SK-N-SH (cell line): Measurements from ENCODE around the gene AHNAK. TPM values are rescaled to one million over a fixed set of nuclear protein-coding genes. Genes with fewer than 3 reads are reported as not detected.

ENCODE experiments used
- CTCF ChIA-PET: fragments of 300-600, 350-600 bp; formaldehyde crosslinking; extraction: SDS; loops from one replicate; lab custom pipeline; 2021; lab: Yijun Ruan, JAX
- POLR2A ChIA-PET: fragments of 350-600 bp; sonication (Branson Sonifier 250); formaldehyde crosslinking; extraction: SDS; loops from one replicate; lab custom pipeline; 2020; ENCODE audit warnings: antibody characterized with exemption, inconsistent platforms; lab: Yijun Ruan, JAX
- DNase-seq: peaks from one replicate; pipeline ENCODE4 v3.0.0; 2012
- H2AFZ ChIP-seq: fragments of 200-600 bp; sonication (generic); 2 replicates; pipeline ENCODE4 v1.8.1; 2016; ENCODE audit warnings: antibody characterized with exemption, mild to moderate bottlenecking, low read depth
- H3F3A ChIP-seq: fragments of 200-600 bp; sonication (generic); replicated peaks from 2 replicates; pipeline ENCODE3; 2016; ENCODE audit warnings: antibody characterized with exemption, mild to moderate bottlenecking; ENCODE audit not compliant: insufficient read depth
- H3K27ac ChIP-seq, 2 experiments: fragments of 200-500 bp in 1 of 2; fragments of 200-600 bp in 1 of 2; sonication (Bioruptor generic) in 1 of 2; sonication (generic), shearing (Covaris generic) in 1 of 2; 2 replicates each; pipeline versions ENCODE4 v1.5.1 to v1.6.1; 2014 to 2016; ENCODE audit warnings: low read depth in 2 of 2, inconsistent platforms in 1 of 2, low read length in 1 of 2, mild to moderate bottlenecking in 1 of 2, mixed read lengths in 1 of 2
- H3K27me3 ChIP-seq: fragments of 200-600 bp; sonication (generic), shearing (Covaris generic); 2 replicates; pipeline ENCODE4 v1.6.1; 2016; ENCODE audit warnings: mixed run types; ENCODE audit not compliant: insufficient read depth
- H3K36me3 ChIP-seq, 2 experiments: fragments of 200-500 bp in 1 of 2; fragments of 200-600 bp in 1 of 2; sonication (Bioruptor generic) in 1 of 2; sonication (generic) in 1 of 2; replicated peaks in 1 of 2; 2 replicates each; pipeline versions ENCODE3 to v1.5.1; 2014 to 2016; ENCODE audit warnings: low read length in 1 of 2, mild to moderate bottlenecking in 1 of 2; ENCODE audit not compliant: insufficient read depth in 2 of 2, control insufficient read depth in 1 of 2
- H3K4me1 ChIP-seq, 2 experiments: fragments of 200-500 bp in 1 of 2; fragments of 200-600 bp in 1 of 2; sonication (Bioruptor generic) in 1 of 2; sonication (generic), shearing (Covaris generic) in 1 of 2; 2 replicates each; pipeline versions ENCODE4 v1.5.1 to v1.6.1; 2014 to 2016; ENCODE audit warnings: low read depth in 1 of 2, low read length in 1 of 2, mixed run types in 1 of 2; ENCODE audit not compliant: insufficient read depth in 2 of 2, control insufficient read depth in 1 of 2
- H3K4me2 ChIP-seq: fragments of 200-600 bp; sonication (generic), shearing (Covaris generic); 2 replicates; pipeline ENCODE4 v1.6.1; 2017; ENCODE audit warnings: mixed run types
- H3K4me3 ChIP-seq, 2 experiments: fragments of 200-500 bp in 1 of 2; fragments of 200-600 bp in 1 of 2; sonication (Bioruptor generic) in 1 of 2; sonication (generic), shearing (Covaris generic) in 1 of 2; 2 replicates each; pipeline versions ENCODE4 v1.5.1 to v1.8.1; 2014 to 2016; ENCODE audit warnings: low read depth in 2 of 2, inconsistent platforms in 1 of 2, low read length in 1 of 2, mild to moderate bottlenecking in 1 of 2, mixed read lengths in 1 of 2, moderate library complexity in 1 of 2
- H3K79me2 ChIP-seq: fragments of 200-600 bp; sonication (generic); 2 replicates; pipeline ENCODE4 v1.8.1; 2017; ENCODE audit warnings: mild to moderate bottlenecking; ENCODE audit not compliant: insufficient read depth
- H3K9ac ChIP-seq: fragments of 200-600 bp; sonication (generic); 2 replicates; pipeline ENCODE4 v1.6.1; 2017; ENCODE audit warnings: mixed run types
- H3K9me2 ChIP-seq: fragments of 200-600 bp; sonication (generic); 2 replicates; pipeline ENCODE4 v1.6.1; 2017; ENCODE audit warnings: mixed run types
- H3K9me3 ChIP-seq: fragments of 200-600 bp; sonication (generic); 2 replicates; pipeline ENCODE4 v1.6.1; 2017; ENCODE audit warnings: mixed run types, mild to moderate bottlenecking, moderate library complexity
- H4K20me1 ChIP-seq: fragments of 200-600 bp; sonication (generic); 2 replicates; pipeline ENCODE4 v1.6.1; 2017; ENCODE audit warnings: mild to moderate bottlenecking, mixed run types; ENCODE audit not compliant: insufficient read depth
- CHD2 ChIP-seq: fragments of 150-350 bp; IDR thresholded peaks from 2 replicates; pipeline ENCODE4 v1.6.1; 2018; ENCODE audit warnings: low read length; ENCODE audit not compliant: partially characterized antibody
- ELF1 ChIP-seq: IDR thresholded peaks from 2 replicates; pipeline ENCODE4 v1.4.0; 2012
- EP300 ChIP-seq, 2 experiments: IDR thresholded peaks; 2 replicates each; pipeline versions ENCODE4 v1.4.0 to v1.6.1; 2012; ENCODE audit warnings: borderline replicate concordance in 1 of 2, low read depth in 1 of 2, low read length in 1 of 2
- EZH2phosphoT487 ChIP-seq: fragments of 200-600 bp; sonication (generic); IDR thresholded peaks from 2 replicates; pipeline ENCODE4 v1.6.1; 2017; ENCODE audit warnings: low read depth, mixed run types, mild to moderate bottlenecking, antibody characterized with exemption, moderate library complexity, borderline replicate concordance
- MEF2A ChIP-seq: IDR thresholded peaks from 2 replicates; pipeline ENCODE4 v1.4.0; 2012; ENCODE audit warnings: low read depth, borderline replicate concordance
- MXI1 ChIP-seq: IDR thresholded peaks from 2 replicates; pipeline ENCODE4 v1.6.1; 2012; ENCODE audit warnings: mild to moderate bottlenecking, low read depth, low read length, improper control_type of control experiment
- POLR2AphosphoS5 ChIP-seq: IDR thresholded peaks from 2 replicates; pipeline ENCODE4 v1.6.1; 2012; ENCODE audit warnings: low read depth, low read length
- RAD21 ChIP-seq: IDR thresholded peaks from 2 replicates; pipeline ENCODE4 v1.6.1; 2012; ENCODE audit warnings: mild to moderate bottlenecking, low read length
- RCOR1 ChIP-seq: fragments of 150-350 bp; IDR thresholded peaks from 2 replicates; pipeline ENCODE4 v1.6.1; 2017; ENCODE audit warnings: antibody characterized with exemption, low read length
- REST ChIP-seq: IDR thresholded peaks from 2 replicates; pipeline ENCODE4 v1.6.1; 2012; ENCODE audit warnings: mild to moderate bottlenecking, low read depth, low read length, moderate library complexity
- RFX5 ChIP-seq: IDR thresholded peaks from 2 replicates; pipeline ENCODE4 v1.6.1; 2012; ENCODE audit warnings: mild to moderate bottlenecking, improper control_type of control experiment, low read length
- RXRA ChIP-seq: IDR thresholded peaks from 2 replicates; pipeline ENCODE4 v1.4.0; 2012; ENCODE audit warnings: low read depth, mild to moderate bottlenecking, borderline replicate concordance
- SMC3 ChIP-seq: IDR thresholded peaks from 2 replicates; pipeline ENCODE4 v1.6.1; 2012; ENCODE audit warnings: low read depth, low read length, improper control_type of control experiment
- TAF1 ChIP-seq: IDR thresholded peaks from 2 replicates; pipeline ENCODE4 v1.6.1; 2012; ENCODE audit warnings: low read depth, mild to moderate bottlenecking, low read length, moderate library complexity, borderline replicate concordance
- USF1 ChIP-seq: IDR thresholded peaks from 2 replicates; pipeline ENCODE4 v1.4.0; 2012; ENCODE audit warnings: low read depth, borderline replicate concordance
- WGBS: methylation state at CpG from one replicate; pipeline ENCODE4 v1.1.6; 2017; ENCODE audit warnings: low lambda C conversion rate; 5-methylcytosine and 5-hydroxymethylcytosine counted together
- polyA plus RNA-seq, 3 experiments: library from polyadenylated mRNA; depleted of rRNA; stranded (reverse); fragments of >200 nt; gene quantifications; 2 replicates each; pipeline ENCODE4 v1.2.3, GENCODE V29; 2012
- TF ChIP-seq, protein P1 (sequence below): IDR thresholded peaks from 2 replicates; pipeline ENCODE4 v1.4.0; 2012; ENCODE audit warnings: low read depth, borderline replicate concordance
- TF ChIP-seq, protein P2 (sequence below): fragments of 200-600 bp; sonication (generic); IDR thresholded peaks from 2 replicates; pipeline ENCODE4 v1.6.1; 2017; ENCODE audit warnings: antibody characterized with exemption, mild to moderate bottlenecking, moderate library complexity

Gene AHNAK
- polyA plus RNA-seq, 1 of the 3 experiments (the other 2 are of a cell fraction): 57.8 TPM

- no peak overlapping the region for H2AFZ ChIP-seq
- no peaks in the 10 kb centered on the region for H3K9me3 ChIP-seq
- 95% methylated on average over 4 of the region's 7 CpGs for WGBS
- H3K27me3 ChIP-seq: no peaks in the 10 kb centered on the region
- no peak overlapping the region for H3K9ac ChIP-seq
- peaks cover 6% of the 10 kb centered on the region for H3F3A ChIP-seq
- DNase-seq: no peak
- TF ChIP-seq RXRA (no peak), USF1 (no peak), SMC3 (no peak), REST (no peak), RCOR1 (no peak), RFX5 (no peak), EZH2phosphoT487 (no peak), MEF2A (no peak), TAF1 (no peak), RAD21 (no peak), ELF1 (no peak), CHD2 (no peak), MXI1 (no peak), POLR2AphosphoS5 (no peak), EP300 (IDR thresholded peaks at IDR 0.05; ENCODE audit: borderline replicate concordance in 1 of 2, low read depth in 1 of 2, low read length in 1 of 2) (no peak)
- TF ChIP-seq, protein P1, sequence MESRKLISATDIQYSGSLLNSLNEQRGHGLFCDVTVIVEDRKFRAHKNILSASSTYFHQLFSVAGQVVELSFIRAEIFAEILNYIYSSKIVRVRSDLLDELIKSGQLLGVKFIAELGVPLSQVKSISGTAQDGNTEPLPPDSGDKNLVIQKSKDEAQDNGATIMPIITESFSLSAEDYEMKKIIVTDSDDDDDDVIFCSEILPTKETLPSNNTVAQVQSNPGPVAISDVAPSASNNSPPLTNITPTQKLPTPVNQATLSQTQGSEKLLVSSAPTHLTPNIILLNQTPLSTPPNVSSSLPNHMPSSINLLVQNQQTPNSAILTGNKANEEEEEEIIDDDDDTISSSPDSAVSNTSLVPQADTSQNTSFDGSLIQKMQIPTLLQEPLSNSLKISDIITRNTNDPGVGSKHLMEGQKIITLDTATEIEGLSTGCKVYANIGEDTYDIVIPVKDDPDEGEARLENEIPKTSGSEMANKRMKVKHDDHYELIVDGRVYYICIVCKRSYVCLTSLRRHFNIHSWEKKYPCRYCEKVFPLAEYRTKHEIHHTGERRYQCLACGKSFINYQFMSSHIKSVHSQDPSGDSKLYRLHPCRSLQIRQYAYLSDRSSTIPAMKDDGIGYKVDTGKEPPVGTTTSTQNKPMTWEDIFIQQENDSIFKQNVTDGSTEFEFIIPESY: no peak
- TF ChIP-seq, protein P2, sequence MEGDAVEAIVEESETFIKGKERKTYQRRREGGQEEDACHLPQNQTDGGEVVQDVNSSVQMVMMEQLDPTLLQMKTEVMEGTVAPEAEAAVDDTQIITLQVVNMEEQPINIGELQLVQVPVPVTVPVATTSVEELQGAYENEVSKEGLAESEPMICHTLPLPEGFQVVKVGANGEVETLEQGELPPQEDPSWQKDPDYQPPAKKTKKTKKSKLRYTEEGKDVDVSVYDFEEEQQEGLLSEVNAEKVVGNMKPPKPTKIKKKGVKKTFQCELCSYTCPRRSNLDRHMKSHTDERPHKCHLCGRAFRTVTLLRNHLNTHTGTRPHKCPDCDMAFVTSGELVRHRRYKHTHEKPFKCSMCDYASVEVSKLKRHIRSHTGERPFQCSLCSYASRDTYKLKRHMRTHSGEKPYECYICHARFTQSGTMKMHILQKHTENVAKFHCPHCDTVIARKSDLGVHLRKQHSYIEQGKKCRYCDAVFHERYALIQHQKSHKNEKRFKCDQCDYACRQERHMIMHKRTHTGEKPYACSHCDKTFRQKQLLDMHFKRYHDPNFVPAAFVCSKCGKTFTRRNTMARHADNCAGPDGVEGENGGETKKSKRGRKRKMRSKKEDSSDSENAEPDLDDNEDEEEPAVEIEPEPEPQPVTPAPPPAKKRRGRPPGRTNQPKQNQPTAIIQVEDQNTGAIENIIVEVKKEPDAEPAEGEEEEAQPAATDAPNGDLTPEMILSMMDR: no peak
- H3K27ac ChIP-seq: no peak overlapping the region
- no peaks in the 10 kb centered on the region for H3K36me3 ChIP-seq
- peaks cover 4 to 12% of the 10 kb centered on the region in 2 experiments; a peak in 3 of 4 replicates for H3K4me1 ChIP-seq
- no peaks in the 10 kb centered on the region for H3K79me2 ChIP-seq
- H3K4me3 ChIP-seq: no peak overlapping the region
- POLR2A ChIA-PET: interaction anchor here (1.1 kb wide), 1 partner anchor 152 kb away, joined by 3 read pairs; the partner anchor contains the start of gene EEF1G
- no peak overlapping the region for H3K4me2 ChIP-seq
- CTCF ChIA-PET: interaction anchor here (1.5 to 9.6 kb wide), 4 partner anchors 23 to 167 kb away, joined by 3 to 183 read pairs (median 23); no protein-coding TSS in a partner anchor
- H3K9me2 ChIP-seq: no peaks in the 10 kb centered on the region
- no peaks in the 10 kb centered on the region for H4K20me1 ChIP-seq
These were observed 124.6 kb downstream of the AHNAK start for GRCh38 chr11:62421996-62422395.
